GM13976 (cell line): Measurements from ENCODE around the gene ATP6V0A4.

Experiments used
- DNase-seq: peaks from one replicate; pipeline ENCODE4 v3.0.0; 2012; ENCODE audit warnings: low spot score
- CTCF ChIP-seq: IDR thresholded peaks from 2 replicates; pipeline ENCODE4 v1.5.1; 2012; ENCODE audit warnings: borderline replicate concordance, mild to moderate bottlenecking; ENCODE audit not compliant: insufficient read depth; ENCODE audit errors: extremely low read depth, missing control alignments, control extremely low read depth
- in situ Hi-C: fragments of 300-500 bp; cut with MboI; formaldehyde crosslinking; loops from one replicate; pipeline ENCODE4 v1.12.0; 2022; ENCODE audit warnings: low sequenced_read_pairs, mixed read lengths, inconsistent platforms; ENCODE audit not compliant: unreplicated experiment

ATP6V0A4 gene

GRCh38 chr7:138713191-138713590 is 84.8 kb downstream of the ATP6V0A4 start:
- in situ Hi-C loops, result no loop called here
- no peak for TF ChIP-seq CTCF
- no peak for DNase-seq

- in situ Hi-C loops, result no loop called here
- no peak for TF ChIP-seq CTCF
- DNase-seq, result no peak
These were observed 85.3 kb downstream of the ATP6V0A4 start for GRCh38 chr7:138712652-138713051.

GRCh38 chr7:138710536-138711385 is 87.2 kb downstream of the ATP6V0A4 start:
- DNase-seq, result no peak
- no peak for TF ChIP-seq CTCF
- in situ Hi-C loops, result no loop called here

GRCh38 chr7:138705167-138705566 is 92.8 kb downstream of the ATP6V0A4 start:
- no peak for DNase-seq
- in situ Hi-C loops, result no loop called here
- no peak for TF ChIP-seq CTCF

GRCh38 chr7:138701537-138701923 is 96.5 kb downstream of the ATP6V0A4 start:
- in situ Hi-C loops, result no loop called here
- no peak for TF ChIP-seq CTCF
- no peak for DNase-seq

- no peak for TF ChIP-seq CTCF
- no peak for DNase-seq
- in situ Hi-C loops, result no loop called here
These were observed 97.0 kb downstream of the ATP6V0A4 start, which contains the start of gene SVOPL for GRCh38 chr7:138700857-138701536. Gene SVOPL (minus strand): TSS chr7:138701362. CDS start chr7:138679045, 22,317 bp downstream.
